Activated naive CD8-positive, alpha-beta T cell treated with anti-CD3 and anti-CD28 coated beads, Interleukin-2, amount 10 ng/mL, durations not matched to agents 7 days and 5 days (primary cell): ENCODE results near the gene CIRBP. TPM values are rescaled to one million over a fixed set of nuclear protein-coding genes. Genes with fewer than 3 reads are reported as not detected.
A peak's percentile ranks its signal among the peaks of the same experiment; 100 is the strongest.

Experiments
- ATAC-seq: fragments of 150-1000 bp; cut with Tn5 transposase; one replicate; pipeline ENCODE4 v1.10.0; 2021; ENCODE audit warnings: low read depth, moderate library complexity
- POLR2A ChIA-PET: fragments of 350-600 bp; sonication (Branson Sonifier 250); formaldehyde crosslinking; loops from one replicate; lab custom pipeline; 2021; ENCODE audit warnings: antibody characterized with exemption; lab: Charles Lee
- DNase-seq: peaks from one replicate; pipeline ENCODE4 v3.0.0; 2021
- H3K27ac Mint-ChIP-seq: one replicate; pipeline ENCODE4 v1.8.0; 2022; ENCODE audit warnings: mild to moderate bottlenecking, mixed read lengths
- H3K27me3 Mint-ChIP-seq: one replicate; pipeline ENCODE4 v1.8.0; 2022; ENCODE audit warnings: mild to moderate bottlenecking, moderate library complexity, mixed read lengths
- H3K36me3 Mint-ChIP-seq: one replicate; pipeline ENCODE4 v1.8.0; 2021; ENCODE audit warnings: mild to moderate bottlenecking, mixed read lengths
- H3K4me1 Mint-ChIP-seq: one replicate; pipeline ENCODE4 v1.8.0; 2021; ENCODE audit warnings: mixed read lengths
- H3K4me3 Mint-ChIP-seq: one replicate; pipeline ENCODE4 v1.8.0; 2022; ENCODE audit warnings: mild to moderate bottlenecking, moderate library complexity, mixed read lengths
- H3K9me3 Mint-ChIP-seq: one replicate; pipeline ENCODE4 v1.8.0; 2021; ENCODE audit warnings: mixed read lengths
- total RNA-seq, 2 experiments: library from RNA; stranded (reverse); gene quantifications; one replicate each; pipeline ENCODE4 v1.2.3, GENCODE V29; 2021

Gene CIRBP
- total RNA-seq, 2 experiments from 2014 or later: 327 to 342 TPM

DNA sequence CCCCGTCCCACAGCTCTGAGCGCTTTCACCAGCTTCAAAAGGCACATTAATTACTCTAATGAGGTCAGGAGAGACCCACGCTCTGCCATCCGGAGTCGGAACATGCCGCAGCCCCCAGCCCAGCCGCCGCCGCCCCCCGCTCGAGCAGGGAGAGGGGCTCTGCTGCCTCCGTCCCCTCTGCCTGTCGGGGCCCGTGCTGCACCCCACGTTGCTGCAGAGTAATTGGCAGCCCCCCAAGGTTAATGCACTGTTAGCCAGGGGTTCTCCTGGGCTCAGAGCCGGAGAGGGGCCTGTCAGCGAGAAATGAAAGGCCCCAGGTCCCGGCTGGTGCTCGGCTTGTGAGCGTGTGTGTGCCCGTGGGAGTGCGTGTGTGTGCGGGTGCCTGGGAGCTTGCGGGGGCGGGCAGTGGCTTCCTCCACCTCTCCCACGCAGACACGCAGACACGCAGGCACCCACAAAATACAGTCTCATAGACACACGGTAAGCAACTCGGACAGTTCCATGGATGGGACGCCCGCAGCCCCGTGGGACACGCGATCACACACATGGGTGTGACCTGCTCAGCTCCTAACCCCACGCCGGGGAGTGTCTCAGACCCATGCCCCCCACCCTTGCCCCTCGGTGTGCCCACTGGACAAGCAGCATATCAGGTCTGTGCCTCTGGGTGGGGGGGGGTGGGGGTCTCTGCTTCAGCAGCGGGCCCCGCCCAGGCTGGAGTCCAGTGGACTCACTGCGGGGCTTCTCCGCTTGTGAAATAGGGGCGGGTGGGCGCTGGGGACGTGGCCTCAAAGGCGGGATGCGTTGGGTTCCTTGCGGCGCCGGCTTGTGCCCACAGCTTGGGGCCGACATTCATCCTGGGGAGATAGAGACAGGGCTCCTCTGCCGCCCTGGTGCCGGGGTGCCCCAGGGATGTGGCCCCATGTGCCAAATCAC, 11.8 kb downstream of the CIRBP start:
- H3K27ac Mint-ChIP-seq: no peak overlapping the region
- ATAC-seq (no peak), DNase-seq (no peak)
- no peaks in the 10 kb centered on the region for H3K9me3 Mint-ChIP-seq
- peaks cover 14% of the 10 kb centered on the region for H3K4me1 Mint-ChIP-seq
- peaks cover 18% of the 10 kb centered on the region for H3K27me3 Mint-ChIP-seq
- peaks cover 8% of the 10 kb centered on the region for H3K36me3 Mint-ChIP-seq
- H3K4me3 Mint-ChIP-seq: no peak overlapping the region
- POLR2A ChIA-PET: interaction anchor here (1.1 kb wide), 1 partner anchor 15 kb away, joined by 3 read pairs; no protein-coding TSS in a partner anchor

- Mint-ChIP-seq H3K4me3 (no peak overlapping the region), H3K4me1 (peaks cover 11% of the 10 kb centered on the region), H3K36me3 (peaks cover 7% of the 10 kb centered on the region), H3K27me3 (peaks cover 22% of the 10 kb centered on the region), H3K9me3 (no peaks in the 10 kb centered on the region), H3K27ac (no peak overlapping the region)
- ATAC-seq (no peak), DNase-seq (no peak)
- POLR2A ChIA-PET: no interaction called here
Observed at GRCh38 chr19:1281569-1282287, 12.6 kb downstream of the CIRBP start.

GRCh38 chr19:1282588-1283206, 13.6 kb downstream of the CIRBP start:
- Mint-ChIP-seq H3K36me3 (peaks cover 6% of the 10 kb centered on the region), H3K27ac (no peak overlapping the region), H3K9me3 (no peaks in the 10 kb centered on the region), H3K4me1 (peaks cover 8% of the 10 kb centered on the region), H3K4me3 (no peak overlapping the region), H3K27me3 (peaks cover 23% of the 10 kb centered on the region)
- DNase-seq (peak; percentile 38), ATAC-seq (no peak)
- POLR2A ChIA-PET: interaction anchor here (2.4 kb wide), 1 partner anchor 14 kb away, joined by 9 read pairs; the partner anchor contains the start of gene CIRBP

DNA sequence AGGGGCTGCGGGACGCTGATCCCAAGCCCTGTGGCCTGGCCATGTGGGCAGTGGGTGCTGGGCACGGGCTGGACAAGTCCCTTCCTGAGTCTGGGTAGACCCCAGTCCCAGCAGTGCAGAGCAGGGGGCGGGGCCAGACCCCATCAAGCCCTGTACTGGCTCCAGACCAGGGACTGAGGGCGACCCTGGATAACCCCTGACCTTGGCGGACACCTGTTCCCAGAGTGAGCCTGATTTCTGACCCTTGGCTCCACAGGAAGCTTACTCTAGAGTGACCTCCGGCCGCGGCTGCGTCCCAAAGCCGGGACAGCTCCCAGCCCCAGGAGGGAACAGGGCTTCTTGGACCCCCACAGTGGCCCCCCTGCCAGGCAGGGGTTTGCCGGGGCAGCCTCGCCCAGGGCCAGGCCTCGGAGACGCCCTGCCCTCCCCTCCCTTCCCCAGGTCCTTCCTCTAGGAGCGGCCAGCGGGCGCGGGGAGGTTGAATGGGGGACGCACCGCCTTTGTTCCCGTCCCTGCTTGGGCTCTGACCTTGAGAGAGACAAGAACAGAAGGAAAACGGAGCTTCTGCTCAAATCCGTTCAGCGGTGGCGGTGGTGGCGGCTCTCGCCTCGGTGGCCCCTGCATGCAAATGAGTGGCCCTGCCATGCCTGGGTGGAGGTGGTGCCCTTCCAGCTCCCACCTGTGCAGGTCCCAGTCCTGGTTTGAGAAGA, 14.2 kb downstream of the CIRBP start:
- POLR2A ChIA-PET: interaction anchor here (0.6 to 2.4 kb wide), 2 partner anchors 14 to 564 kb away, joined by 3 to 9 read pairs; partner anchors contain the start of gene CIRBP
- peak; percentile 32 for DNase-seq

DNA sequence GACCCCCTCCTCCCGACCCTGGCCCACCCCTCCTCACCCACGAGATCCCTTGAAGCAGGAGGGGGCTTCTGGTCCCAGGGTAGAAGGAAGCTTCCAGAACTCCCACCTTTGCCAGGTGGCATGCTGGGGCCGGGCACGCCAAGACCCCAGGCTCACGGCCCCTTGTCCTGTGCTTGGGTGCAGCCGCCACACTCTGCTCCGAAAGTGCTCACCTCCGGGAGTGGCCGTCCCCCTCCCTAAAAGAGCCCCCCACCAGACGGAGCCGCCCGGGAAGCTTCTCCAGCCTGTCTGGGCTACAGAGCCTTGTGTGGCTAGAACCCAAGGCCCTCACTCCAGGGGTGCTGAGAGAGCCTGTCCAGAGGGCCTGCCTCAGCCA, 14.8 kb downstream of the CIRBP start:
- POLR2A ChIA-PET: interaction anchor here (0.6 to 2.4 kb wide), 2 partner anchors 15 to 565 kb away, joined by 3 to 9 read pairs; partner anchors contain the start of gene CIRBP
- H3K4me1 Mint-ChIP-seq: peaks cover 8% of the 10 kb centered on the region
- no peak for ATAC-seq
- H3K27ac Mint-ChIP-seq: no peak overlapping the region
- peaks cover 2% of the 10 kb centered on the region for H3K36me3 Mint-ChIP-seq
- no peaks in the 10 kb centered on the region for H3K9me3 Mint-ChIP-seq
- H3K4me3 Mint-ChIP-seq: no peak overlapping the region
- H3K27me3 Mint-ChIP-seq: peaks cover 23% of the 10 kb centered on the region
- DNase-seq: no peak

More for the DNA sequence above, 14.2 kb downstream of the CIRBP start:
- H3K27ac Mint-ChIP-seq: no peak overlapping the region
- peaks cover 23% of the 10 kb centered on the region for H3K27me3 Mint-ChIP-seq
- H3K4me1 Mint-ChIP-seq: peaks cover 8% of the 10 kb centered on the region
- H3K4me3 Mint-ChIP-seq: no peak overlapping the region
- peaks cover 2% of the 10 kb centered on the region for H3K36me3 Mint-ChIP-seq
- ATAC-seq: no peak
- no peaks in the 10 kb centered on the region for H3K9me3 Mint-ChIP-seq

DNA sequence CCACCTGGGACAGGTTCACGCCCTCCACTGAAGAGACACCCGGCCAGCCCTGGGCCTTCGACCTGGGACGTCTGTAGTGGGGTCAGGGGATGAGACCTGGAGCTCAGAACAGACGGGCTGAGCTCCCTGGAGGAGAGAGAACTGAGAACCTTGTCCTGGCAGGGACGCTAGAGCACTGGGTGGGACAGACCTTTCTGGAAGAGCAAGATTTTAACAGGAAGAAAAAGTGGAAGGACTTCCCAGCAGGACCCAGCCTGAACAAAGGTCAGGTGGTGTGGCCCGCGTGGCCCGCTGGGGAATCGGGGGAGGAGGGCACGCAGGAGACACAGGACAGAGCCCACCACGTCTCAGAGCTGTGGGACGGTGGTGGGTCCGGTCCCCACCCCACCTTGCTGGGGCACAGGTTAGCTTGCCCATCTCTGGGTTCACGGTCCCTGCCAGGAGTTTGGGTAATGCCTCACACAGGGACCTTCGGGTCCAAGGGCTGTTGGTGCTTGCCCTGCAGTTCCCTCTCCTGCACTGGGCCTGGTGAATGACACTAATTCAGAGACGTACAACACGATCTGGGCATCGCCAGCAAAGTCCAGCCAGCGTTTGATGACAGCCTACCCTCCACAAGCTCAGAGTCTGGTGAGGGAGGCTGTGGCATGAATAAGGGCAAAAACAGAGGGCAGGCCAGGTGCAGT, 15.3 kb downstream of the CIRBP start:
- Mint-ChIP-seq H3K27ac (peak overlapping the region; percentile 21), H3K4me3 (no peak overlapping the region), H3K4me1 (peaks cover 8% of the 10 kb centered on the region), H3K9me3 (no peaks in the 10 kb centered on the region), H3K36me3 (peaks cover 2% of the 10 kb centered on the region), H3K27me3 (peaks cover 23% of the 10 kb centered on the region)
- POLR2A ChIA-PET: interaction anchor here (0.6 to 2.4 kb wide), 2 partner anchors 15 to 25 kb away, joined by 7 to 9 read pairs; partner anchors contain the start of gene CIRBP
- ATAC-seq (no peak), DNase-seq (peak; percentile 34)

DNA sequence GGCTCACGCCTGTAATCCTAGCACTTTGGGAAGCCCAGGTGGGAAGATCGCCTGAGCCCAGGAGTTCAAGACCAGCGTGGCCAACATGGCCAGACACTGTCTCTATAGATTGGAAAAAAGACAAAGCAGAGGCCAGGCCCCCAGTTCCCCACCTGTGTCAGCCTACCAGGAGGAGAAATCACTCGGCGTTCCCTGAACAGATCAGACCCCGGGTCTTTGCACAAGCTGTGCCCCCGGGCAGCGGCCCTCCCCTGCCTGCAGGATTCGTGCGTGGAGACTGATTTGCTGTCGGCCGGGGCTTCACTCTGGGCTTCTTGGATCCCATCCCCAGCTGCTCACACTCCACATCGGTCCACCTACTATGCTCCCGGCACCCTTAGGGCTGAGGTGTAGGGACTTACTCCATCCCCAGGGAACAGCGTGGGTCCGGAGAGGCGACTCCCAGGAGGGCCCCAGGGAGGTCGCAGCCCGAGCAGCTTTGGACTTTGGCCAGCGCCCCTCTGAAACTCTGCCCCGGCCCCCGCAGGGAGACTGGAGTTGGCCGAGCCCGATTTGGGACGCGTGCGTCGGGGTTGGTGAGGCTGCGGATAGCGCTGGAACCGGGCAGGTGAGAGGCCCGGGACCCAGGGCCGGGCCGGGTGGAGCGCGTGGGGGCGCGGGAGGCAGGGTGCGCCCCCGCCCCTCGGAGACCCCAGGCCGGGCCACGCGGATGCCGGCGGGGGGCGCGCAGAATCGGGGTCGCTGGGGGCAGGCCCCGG, 16.0 kb downstream of the CIRBP start:
- H3K27me3 Mint-ChIP-seq: peaks cover 23% of the 10 kb centered on the region
- POLR2A ChIA-PET: interaction anchor here (2.4 kb wide), 1 partner anchor 16 kb away, joined by 9 read pairs; the partner anchor contains the start of gene CIRBP
- DNase-seq (peak; percentile 31), ATAC-seq (no peak)
- H3K4me3 Mint-ChIP-seq: peak overlapping the region; percentile 8
- peak overlapping the region; percentile 21 for H3K27ac Mint-ChIP-seq
- no peaks in the 10 kb centered on the region for H3K9me3 Mint-ChIP-seq
- H3K4me1 Mint-ChIP-seq: peaks cover 2% of the 10 kb centered on the region
- peaks cover 2% of the 10 kb centered on the region for H3K36me3 Mint-ChIP-seq

- Mint-ChIP-seq H3K27me3 (peaks cover 23% of the 10 kb centered on the region), H3K4me3 (peak within 1 kb of the TSS; percentile 47), H3K27ac (peak within 1 kb of the TSS; percentile 21), H3K4me1 (no peaks in the 10 kb centered on the region), H3K36me3 (no peaks in the 10 kb centered on the region), H3K9me3 (no peaks in the 10 kb centered on the region)
- POLR2A ChIA-PET: no interaction called here
- ATAC-seq (no peak), DNase-seq (peak; percentile 35)
Observed at GRCh38 chr19:1285737-1286360, 16.7 kb downstream of the CIRBP start, which contains the start of gene EFNA2. EFNA2 (plus strand) TSS chr19:1285873; CDS start chr19:1286169, 296 bp downstream.

DNA sequence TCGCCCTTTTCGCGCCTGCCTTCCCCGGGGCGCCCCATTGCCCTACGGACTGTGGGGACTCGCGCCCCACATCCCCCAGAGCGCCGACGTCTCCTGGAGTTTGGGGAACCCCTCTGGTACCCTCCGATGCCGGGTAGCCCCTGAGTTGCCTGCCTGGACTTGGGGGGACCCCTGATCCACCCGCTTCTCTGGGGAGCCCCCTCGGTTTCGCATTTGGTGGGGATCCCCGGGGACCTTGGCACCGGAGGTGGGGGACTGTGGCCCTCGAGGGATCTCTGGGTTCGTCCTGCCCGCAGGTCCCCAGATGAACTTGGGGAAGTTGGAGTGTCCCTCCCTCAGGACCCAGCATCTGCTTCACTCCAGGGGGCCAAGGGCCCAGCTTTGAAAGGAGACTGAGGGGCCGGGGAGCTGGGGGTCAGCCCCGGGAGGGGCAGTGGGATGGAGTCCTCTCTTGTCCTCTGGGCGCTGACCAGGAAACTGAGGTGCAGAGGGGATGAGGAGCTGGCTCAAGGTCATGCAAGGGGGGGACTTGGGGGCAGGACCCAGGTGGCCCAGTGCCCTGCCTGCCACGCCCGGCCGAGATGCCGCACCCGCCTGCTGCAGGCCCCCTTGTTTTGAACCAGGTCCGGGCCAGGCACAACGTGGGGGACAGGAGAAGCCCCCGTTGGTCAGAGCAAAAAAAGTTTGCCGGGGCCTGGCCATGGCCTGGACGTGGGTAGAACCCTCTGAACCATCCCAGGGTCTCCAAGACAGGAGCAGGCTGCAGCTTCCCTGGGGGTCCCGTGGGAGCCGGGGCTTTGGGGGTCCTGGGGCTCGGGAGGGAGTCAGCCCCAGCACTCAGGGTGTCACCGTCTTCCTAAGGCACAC, 17.6 kb downstream of the CIRBP start:
- Mint-ChIP-seq H3K27me3 (peaks cover 23% of the 10 kb centered on the region), H3K4me3 (peak overlapping the region; percentile 47), H3K27ac (no peak overlapping the region), H3K9me3 (no peaks in the 10 kb centered on the region), H3K36me3 (no peaks in the 10 kb centered on the region), H3K4me1 (no peaks in the 10 kb centered on the region)
- POLR2A ChIA-PET: no interaction called here
- DNase-seq (peak; percentile 35), ATAC-seq (no peak)

- Mint-ChIP-seq H3K4me1 (no peaks in the 10 kb centered on the region), H3K27me3 (peaks cover 23% of the 10 kb centered on the region), H3K27ac (no peak overlapping the region), H3K9me3 (no peaks in the 10 kb centered on the region), H3K36me3 (no peaks in the 10 kb centered on the region), H3K4me3 (no peak overlapping the region)
- ATAC-seq: no peak
- POLR2A ChIA-PET: no interaction called here
- DNase-seq: no peak
Observed at GRCh38 chr19:1287354-1288225, 18.5 kb downstream of the CIRBP start.
